Fibroblast of lung (primary cell): ENCODE measurements around the gene ARGLU1. TPM values are rescaled to one million over a fixed set of nuclear protein-coding genes. Genes with fewer than 3 reads are reported as not detected.

Source experiments
- DNase-seq, 2 donors: peaks; one replicate each; pipeline versions ENCODE4 v3.0.0 to v3.0.0-alpha.2; 2010; ENCODE audit warnings: low read depth in 2 of 2
- H2AFZ ChIP-seq: 2 replicates; pipeline ENCODE4 v1.5.1; 2012; ENCODE audit warnings: low read length, control low read depth, inconsistent platforms
- H3K27ac ChIP-seq: 2 replicates; pipeline ENCODE4 v1.5.1; 2011; ENCODE audit warnings: low read length, control low read depth; ENCODE audit not compliant: insufficient read depth
- H3K27me3 ChIP-seq: 2 replicates; pipeline ENCODE4 v1.5.1; 2011; ENCODE audit warnings: mild to moderate bottlenecking, low read length; ENCODE audit not compliant: control insufficient read depth, insufficient read depth
- H3K36me3 ChIP-seq: 2 replicates; pipeline ENCODE4 v1.5.1; 2011; ENCODE audit warnings: low read length; ENCODE audit not compliant: control insufficient read depth, insufficient read depth
- H3K4me1 ChIP-seq: 2 replicates; pipeline ENCODE4 v1.5.1; 2011; ENCODE audit warnings: low read length; ENCODE audit not compliant: control insufficient read depth, insufficient read depth; ENCODE audit errors: extremely low read depth
- H3K4me2 ChIP-seq: 2 replicates; pipeline ENCODE4 v1.5.1; 2011; ENCODE audit warnings: low read length, control low read depth; ENCODE audit not compliant: insufficient read depth; ENCODE audit errors: extremely low read depth
- H3K4me3 ChIP-seq, 4 experiments: fragments of 200-600 bp in 1 of 4; sonication (generic) in 1 of 4; replicated peaks in 1 of 4; 2 replicates each; pipeline ENCODE4 v1.5.1; 2011 to 2016; ENCODE audit warnings: low read length in 4 of 4, low read depth in 3 of 4, mild to moderate bottlenecking in 3 of 4, control low read depth in 2 of 4, inconsistent platforms in 1 of 4, mixed read lengths in 1 of 4; ENCODE audit not compliant: insufficient read depth in 1 of 4; ENCODE audit errors: control extremely low read depth in 1 of 4
- H3K79me2 ChIP-seq: 2 replicates; pipeline ENCODE4 v1.5.1; 2012; ENCODE audit warnings: mild to moderate bottlenecking, low read length, inconsistent platforms; ENCODE audit not compliant: control insufficient read depth, insufficient read depth
- H3K9ac ChIP-seq: 2 replicates; pipeline ENCODE4 v1.5.1; 2011; ENCODE audit warnings: mild to moderate bottlenecking, low read length, control low read depth; ENCODE audit not compliant: insufficient read depth
- H3K9me3 ChIP-seq: 2 replicates; pipeline ENCODE4 v1.5.1; 2012; ENCODE audit warnings: low read depth, low read length; ENCODE audit not compliant: control insufficient read depth, insufficient read depth
- H4K20me1 ChIP-seq: 2 replicates; pipeline ENCODE4 v1.5.1; 2011; ENCODE audit warnings: low read length; ENCODE audit not compliant: control insufficient read depth, insufficient read depth; ENCODE audit errors: extremely low read depth
- CTCF ChIP-seq, 2 donors: IDR thresholded peaks in 1 of 2; conservative IDR thresholded peaks in 1 of 2; 1 replicate in 1 of 2; 2 replicates in 1 of 2; pipeline ENCODE4 v1.5.1; 2011 to 2012; ENCODE audit warnings: low read length in 2 of 2, control low read depth in 1 of 2, inconsistent platforms in 1 of 2, low read depth in 1 of 2, mild to moderate bottlenecking in 1 of 2
- EZH2 ChIP-seq: IDR thresholded peaks from 2 replicates; pipeline ENCODE4 v1.5.1; 2012; ENCODE audit warnings: low read length, control low read depth, mild to moderate bottlenecking; ENCODE audit errors: missing control alignments
- polyA plus RNA-seq, 2 donors: library from polyadenylated mRNA; depleted of rRNA in 1 of 2; stranded (reverse) in 1 of 2; unstranded in 1 of 2; fragments of >200 nt; gene quantifications; 2 replicates each; pipeline ENCODE4 v1.2.1, GENCODE V29; 2011 to 2012; ENCODE audit warnings: missing spikeins in 1 of 2
- total RNA-seq: library from RNA; depleted of rRNA; stranded (reverse); fragments of >200 nt; gene quantifications from 2 replicates; pipeline ENCODE4 v1.2.1, GENCODE V29; 2014

Gene ARGLU1
- total and polyA plus RNA-seq, 2 donors (not counting 1 experiment from before 2014, with no cell fraction given), result 45.4 to 45.6 TPM

DNA sequence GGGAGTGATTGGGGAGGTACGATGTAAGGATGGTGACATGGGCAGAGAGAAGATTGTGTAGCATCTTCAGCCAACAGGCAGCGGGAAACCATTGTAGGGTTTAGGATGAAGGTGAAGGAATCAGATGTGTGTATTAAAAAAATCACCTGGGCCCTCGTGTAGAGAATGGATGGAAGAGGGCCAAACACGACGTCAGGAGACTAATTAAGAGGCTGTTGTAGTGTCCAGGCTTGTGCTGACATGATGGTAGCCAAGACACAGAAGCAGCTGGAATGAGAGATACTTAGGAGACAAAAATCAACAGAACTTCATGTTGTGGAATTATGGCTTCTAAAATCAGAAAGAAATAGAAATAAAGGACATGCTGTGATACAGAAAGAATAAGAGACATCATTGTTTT, 41.2 kb upstream of the ARGLU1 start:
- TF ChIP-seq CTCF (conservative IDR thresholded peaks at IDR 0.05 in 1 of 2, IDR thresholded peaks at IDR 0.05 in 1 of 2; ENCODE audit: low read depth in 1 of 2, low read length in 2 of 2) (no peak), EZH2 (no peak)
- H3K36me3 ChIP-seq, result no peaks in the 10 kb centered on the region
- H4K20me1 ChIP-seq, result no peaks in the 10 kb centered on the region
- H3K9ac ChIP-seq, result no peak overlapping the region
- no peak overlapping the region for H3K4me3 ChIP-seq
- H2AFZ ChIP-seq, result no peak overlapping the region
- no peak overlapping the region for H3K27ac ChIP-seq
- no peak overlapping the region for H3K4me2 ChIP-seq
- no peak for DNase-seq
- no peaks in the 10 kb centered on the region for H3K4me1 ChIP-seq
- H3K79me2 ChIP-seq, result no peaks in the 10 kb centered on the region
- no peaks in the 10 kb centered on the region for H3K27me3 ChIP-seq
- H3K9me3 ChIP-seq, result no peaks in the 10 kb centered on the region

GRCh38 chr13:106603546-106603945, 35.6 kb upstream of the ARGLU1 start:
- DNase-seq, result no peak
- Histone ChIP-seq H3K79me2 (no peaks in the 10 kb centered on the region), H3K36me3 (no peaks in the 10 kb centered on the region), H3K9me3 (no peaks in the 10 kb centered on the region), H4K20me1 (no peaks in the 10 kb centered on the region), H2AFZ (no peak overlapping the region), H3K4me1 (no peaks in the 10 kb centered on the region), H3K4me3 (no peak overlapping the region), H3K27me3 (no peaks in the 10 kb centered on the region), H3K27ac (no peak overlapping the region), H3K9ac (no peak overlapping the region), H3K4me2 (no peak overlapping the region)
- no peak for TF ChIP-seq CTCF (conservative IDR thresholded peaks at IDR 0.05 in 1 of 2, IDR thresholded peaks at IDR 0.05 in 1 of 2; ENCODE audit: low read depth in 1 of 2, low read length in 2 of 2)

DNA sequence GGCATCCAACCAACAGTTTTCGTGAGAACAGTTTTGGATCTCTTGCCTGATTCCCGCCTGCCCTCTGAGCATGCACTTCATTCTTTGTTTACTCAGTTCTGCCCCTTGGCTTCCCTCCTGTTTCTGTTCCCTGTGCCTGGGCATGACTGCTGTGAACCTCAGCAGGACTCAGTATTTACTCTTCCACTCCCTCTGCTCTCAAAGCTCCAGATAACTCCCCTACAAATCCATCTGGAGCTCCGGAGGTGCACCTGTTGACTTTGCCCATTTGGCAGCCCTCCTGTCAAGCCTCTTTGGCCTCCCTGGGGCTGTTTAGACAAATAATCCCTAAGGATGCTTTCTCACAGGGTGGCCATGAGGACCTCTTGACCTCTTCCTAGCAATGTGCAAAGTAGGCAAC, 34.2 kb upstream of the ARGLU1 start:
- Histone ChIP-seq H3K27ac (no peak overlapping the region), H3K27me3 (no peaks in the 10 kb centered on the region), H3K79me2 (no peaks in the 10 kb centered on the region), H3K9me3 (no peaks in the 10 kb centered on the region), H4K20me1 (no peaks in the 10 kb centered on the region), H3K4me2 (no peak overlapping the region), H3K9ac (no peak overlapping the region), H3K36me3 (no peaks in the 10 kb centered on the region), H3K4me1 (no peaks in the 10 kb centered on the region), H2AFZ (no peak overlapping the region), H3K4me3 (no peak overlapping the region)
- TF ChIP-seq EZH2, result no peak
- no peak for TF ChIP-seq CTCF (conservative IDR thresholded peaks at IDR 0.05 in 1 of 2, IDR thresholded peaks at IDR 0.05 in 1 of 2; ENCODE audit: low read depth in 1 of 2, low read length in 2 of 2)
- DNase-seq, result no peak
